NCI-H524 (cell line): Measurements from ENCODE around the gene CEP41.
A peak's percentile ranks its signal among the peaks of the same experiment; 100 is the strongest.

Source experiments
- DNase-seq, 2 experiments: peaks; one replicate each; lab custom pipeline; 2025; lab: John Stamatoyannopoulos, UW

The CEP41 gene, protein sequence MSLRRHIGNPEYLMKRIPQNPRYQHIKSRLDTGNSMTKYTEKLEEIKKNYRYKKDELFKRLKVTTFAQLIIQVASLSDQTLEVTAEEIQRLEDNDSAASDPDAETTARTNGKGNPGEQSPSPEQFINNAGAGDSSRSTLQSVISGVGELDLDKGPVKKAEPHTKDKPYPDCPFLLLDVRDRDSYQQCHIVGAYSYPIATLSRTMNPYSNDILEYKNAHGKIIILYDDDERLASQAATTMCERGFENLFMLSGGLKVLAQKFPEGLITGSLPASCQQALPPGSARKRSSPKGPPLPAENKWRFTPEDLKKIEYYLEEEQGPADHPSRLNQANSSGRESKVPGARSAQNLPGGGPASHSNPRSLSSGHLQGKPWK

DNA sequence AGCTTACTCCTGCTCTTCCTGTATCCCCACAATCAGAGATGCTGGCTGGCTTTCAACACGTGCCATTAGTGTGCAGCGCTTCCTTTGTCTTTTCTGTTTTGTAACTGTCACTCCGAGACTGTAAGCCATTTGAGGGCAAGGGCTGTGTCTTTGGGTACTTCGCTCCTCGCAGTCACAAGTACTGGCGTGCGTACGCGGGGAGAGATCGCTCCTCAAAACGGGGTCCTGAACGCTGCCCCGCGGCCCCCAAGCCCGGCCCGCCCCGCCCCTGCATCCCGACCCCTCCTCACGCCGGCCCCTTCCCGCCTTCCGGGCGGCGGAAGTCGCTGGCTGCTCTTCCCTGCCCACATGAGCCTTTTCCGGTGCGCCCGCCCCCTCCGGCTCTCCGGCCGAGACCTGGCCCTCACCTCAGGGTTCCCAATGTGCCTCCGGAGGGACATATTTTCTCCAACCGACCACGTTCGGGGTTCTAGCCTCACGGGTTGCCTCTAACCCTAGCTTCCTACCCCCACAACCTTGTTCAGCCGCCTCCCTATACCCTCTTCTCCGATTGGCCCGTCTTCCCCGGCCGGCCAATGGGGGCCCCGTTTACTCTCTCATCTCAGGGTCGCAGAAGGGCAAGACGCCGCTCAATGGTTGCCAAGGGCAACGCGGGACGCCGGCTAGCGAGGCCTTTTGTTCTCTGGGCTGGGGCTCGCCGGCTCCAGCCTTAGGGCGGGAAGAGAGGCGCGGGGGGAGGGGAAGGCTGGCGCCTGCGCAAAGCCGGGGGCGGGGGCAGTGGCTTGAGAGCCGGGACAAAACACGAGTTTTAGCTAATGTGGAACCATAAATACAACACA lies at the start of gene CEP41:
TSS of gene CEP41 (minus strand) at position 490 of the 839 bp plus-strand sequence. CDS start at position 440, 50 bp downstream.
- peak; percentile 98 to 99 for DNase-seq

DNA sequence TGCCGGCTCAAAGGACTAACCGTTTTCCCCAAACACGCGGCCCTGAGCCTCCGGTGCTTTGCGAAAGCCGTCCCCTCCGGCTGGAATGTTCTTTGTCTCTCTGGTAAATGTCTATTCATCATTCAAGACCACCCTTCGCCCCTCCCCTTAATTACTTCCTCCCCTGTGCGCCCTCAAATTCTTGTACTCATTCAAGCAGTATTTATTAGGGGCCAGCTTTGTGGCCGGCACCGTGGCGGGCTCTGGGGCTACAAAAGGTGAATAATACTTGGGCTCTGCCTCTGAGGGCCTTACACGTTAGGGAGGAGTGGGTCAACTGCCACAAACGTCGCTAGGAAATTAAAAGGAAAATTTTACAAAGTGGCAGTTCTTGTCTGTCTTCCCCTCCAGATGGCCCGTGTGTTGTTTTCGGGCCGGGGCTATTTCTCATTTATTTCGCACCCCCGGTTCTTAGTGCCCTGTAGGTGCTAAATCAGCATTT lies 49.5 kb upstream of the CEP41 start:
- DNase-seq, result peak; percentile 6 to 51

DNA sequence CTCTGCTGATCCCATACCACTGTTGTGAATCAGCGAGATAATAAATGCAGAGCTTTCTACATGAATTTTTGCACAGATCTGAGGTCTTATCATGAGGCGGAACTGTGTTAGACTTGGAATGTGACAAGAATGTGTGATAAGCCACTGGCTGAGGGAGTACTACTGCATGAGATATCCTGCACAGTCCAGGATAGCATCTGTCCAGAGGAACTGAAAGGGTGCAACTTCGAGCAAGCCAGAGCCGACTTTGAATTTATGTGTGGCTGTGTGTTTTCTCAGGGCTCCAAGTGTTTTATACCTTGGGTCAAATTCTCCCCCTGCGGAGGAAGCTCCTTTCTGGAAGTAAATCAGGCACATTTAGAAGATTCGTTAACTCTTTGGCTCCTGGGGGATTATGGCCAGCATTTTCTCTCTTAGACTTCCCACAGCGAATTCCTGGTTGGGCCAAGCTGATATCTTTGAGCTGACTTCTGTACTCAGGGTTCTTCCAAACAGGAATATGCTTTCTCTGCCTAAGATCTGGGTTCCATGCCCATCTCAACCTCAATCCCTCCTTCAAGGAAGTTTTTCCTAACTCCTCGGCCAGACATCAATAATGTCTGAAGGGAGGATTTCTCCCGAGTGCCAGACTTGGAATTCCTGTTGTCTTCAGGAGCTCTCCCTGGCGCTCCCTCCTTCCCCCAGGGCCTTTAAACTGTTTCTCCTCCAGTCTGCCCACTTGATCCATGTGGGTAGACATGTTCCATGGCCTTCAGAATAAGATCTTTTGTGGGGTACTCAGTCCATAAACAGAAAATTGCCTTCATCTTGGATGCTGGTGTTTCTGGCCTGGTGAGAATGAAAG lies 48.5 kb upstream of the CEP41 start:
- no peak for DNase-seq

DNA sequence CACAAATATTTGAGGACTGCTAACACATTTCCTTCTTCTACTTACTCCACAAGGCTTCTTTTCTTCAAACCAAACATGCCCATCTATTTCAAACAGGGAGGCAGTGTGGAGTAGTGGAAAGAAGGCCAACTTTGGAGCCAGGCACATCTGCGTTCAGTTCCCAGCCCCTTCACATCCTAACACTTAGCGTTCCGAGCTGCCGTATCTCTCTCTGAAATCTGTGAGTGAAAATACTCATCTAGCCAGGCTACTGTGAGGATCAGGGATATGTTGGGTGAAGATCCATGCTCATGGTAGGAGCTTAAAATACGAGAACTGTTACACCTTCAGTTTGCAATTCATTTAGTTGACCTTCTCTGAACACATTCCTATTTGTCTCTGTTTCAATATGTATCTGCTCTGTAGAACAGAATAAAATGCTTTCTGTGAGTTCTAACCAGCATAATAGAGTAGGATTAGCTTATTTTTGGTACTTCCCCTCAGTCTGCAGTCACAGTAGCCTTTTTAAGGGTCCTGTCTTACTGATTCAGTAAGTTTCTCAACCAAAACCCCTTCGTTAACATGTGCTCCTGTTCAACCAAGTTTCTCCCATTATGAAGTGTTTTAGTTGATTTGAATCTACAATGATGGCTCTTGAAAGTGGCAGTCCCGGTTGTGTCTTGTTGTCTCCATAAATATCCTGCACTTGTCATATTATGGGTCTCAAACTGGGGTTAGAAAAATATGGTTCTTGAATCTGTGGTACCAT lies 47.8 kb upstream of the CEP41 start:
- DNase-seq, result no peak

DNA sequence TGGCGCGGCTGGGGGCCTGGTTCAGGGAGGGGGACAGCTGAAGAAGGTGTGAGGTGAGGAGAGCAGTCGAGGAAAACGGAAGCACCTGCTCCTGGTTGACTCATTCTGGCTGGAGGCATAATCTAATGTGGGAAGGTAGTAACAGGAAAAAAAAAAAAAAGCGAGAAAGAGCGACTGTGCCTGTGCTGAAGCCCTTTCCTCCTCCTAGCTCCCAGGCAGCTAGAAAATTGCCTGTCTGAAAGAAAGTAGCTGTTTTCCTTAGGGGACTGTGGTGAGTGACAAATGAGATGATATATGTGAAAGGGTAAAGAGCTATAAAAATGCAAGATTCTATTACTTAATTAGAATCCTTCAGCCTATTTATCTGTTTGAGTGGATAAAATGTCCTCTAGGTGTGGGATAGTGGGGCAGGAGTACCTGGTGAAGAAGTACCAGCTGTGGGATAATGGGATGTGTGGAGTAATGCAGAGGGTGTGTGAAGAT lies 46.2 kb upstream of the CEP41 start:
- DNase-seq, result peak in 1 of 2 experiments; percentile 12

DNA sequence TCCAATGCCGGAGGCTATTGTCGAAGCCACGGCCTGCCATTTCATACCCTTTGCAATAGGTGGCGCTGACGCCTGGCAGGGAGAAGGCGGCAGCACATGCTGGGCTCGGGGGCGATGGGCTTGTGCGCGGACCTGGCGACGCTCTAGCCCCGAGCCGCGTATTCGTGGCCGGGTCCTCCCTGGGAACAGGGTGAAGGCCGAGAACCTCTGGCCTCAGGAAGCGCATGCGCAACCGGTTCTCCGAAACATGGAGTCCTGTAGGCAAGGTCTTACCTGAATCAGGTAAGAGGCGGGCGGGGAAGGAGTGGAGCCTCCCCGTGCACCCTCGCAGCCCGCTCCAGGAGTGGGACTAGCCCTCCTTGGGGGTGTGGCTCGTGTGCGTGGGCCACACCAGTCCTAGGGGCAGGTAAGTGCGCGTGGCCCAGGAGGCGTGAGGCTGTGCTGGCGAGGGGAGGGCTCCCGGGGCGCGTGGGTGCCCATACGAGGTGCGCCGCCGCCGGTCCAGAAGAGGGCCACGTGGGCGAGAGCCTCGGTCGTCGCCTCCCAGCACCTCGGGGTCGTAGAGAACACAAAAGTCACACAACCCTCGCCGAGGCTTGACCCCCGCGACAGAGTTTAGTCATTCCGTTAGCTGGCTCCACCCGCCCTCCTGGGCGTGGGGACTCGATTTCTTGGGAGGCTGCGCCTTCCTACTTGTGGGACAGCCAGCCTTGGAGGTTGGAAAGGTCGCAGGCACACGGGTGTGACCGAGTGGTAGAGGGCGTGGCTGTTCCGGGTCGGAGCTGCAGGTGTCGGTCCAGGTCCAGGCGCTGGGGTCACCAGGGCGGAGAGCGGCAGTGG lies 45.5 kb upstream of the CEP41 start:
- peak; percentile 81 to 93 for DNase-seq

DNA sequence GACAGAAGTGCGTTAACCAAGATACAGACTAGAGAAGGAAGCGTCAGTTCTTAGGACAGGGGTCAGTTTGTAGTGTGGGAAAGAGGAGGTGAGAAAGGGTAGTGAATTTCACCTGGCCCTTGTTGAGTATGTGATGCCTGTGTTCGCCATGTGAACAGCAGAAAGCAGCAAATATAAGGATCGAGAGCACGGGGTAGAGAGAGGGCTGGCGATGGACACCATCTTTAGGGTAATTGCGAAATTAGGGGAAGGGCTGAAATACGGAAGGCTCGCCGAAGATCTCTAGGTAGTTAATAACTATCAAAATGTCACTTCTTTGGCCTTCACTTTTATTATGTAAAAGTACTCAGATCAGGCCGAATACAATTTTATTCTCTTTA lies 44.9 kb upstream of the CEP41 start:
- no peak for DNase-seq

DNA sequence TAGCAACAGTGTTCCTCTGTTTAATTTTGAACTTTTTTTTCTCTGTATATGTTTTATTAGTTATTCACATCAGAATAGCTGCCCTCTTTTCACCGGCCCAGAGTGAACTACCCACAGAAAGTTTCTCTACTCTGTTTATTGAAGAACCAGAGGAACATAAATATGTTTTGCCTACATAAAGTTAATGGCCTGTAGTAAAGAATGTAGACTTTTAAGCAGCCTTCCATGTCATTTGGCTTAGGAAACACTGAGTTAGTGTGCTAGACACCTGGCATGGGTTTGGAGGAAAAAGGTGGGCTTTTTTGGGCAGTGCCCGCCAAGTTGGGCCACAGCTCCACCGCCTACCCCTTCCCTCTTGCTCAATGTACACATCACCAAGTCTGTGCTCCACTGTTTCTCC lies 42.2 kb upstream of the CEP41 start:
- no peak for DNase-seq

DNA sequence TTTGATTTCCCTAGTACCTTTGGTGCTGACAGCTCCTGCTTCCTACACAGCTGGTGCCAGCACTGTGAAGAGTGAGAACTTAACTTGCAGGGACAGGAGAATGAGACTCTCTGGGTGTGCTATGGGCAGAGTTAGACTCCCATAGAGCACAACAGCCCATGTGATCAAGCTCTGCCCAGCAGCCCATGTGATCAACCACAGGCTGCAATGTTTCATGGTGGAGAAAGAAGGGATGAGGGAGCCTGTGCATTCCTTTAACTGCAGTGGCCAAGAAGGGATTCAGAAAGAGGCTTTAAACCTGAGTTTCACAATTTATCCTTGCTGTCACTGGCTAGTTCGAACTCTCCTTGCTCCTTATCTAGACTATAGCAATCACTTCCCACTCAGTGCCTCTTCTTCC lies 41.1 kb upstream of the CEP41 start:
- DNase-seq, result no peak

DNA sequence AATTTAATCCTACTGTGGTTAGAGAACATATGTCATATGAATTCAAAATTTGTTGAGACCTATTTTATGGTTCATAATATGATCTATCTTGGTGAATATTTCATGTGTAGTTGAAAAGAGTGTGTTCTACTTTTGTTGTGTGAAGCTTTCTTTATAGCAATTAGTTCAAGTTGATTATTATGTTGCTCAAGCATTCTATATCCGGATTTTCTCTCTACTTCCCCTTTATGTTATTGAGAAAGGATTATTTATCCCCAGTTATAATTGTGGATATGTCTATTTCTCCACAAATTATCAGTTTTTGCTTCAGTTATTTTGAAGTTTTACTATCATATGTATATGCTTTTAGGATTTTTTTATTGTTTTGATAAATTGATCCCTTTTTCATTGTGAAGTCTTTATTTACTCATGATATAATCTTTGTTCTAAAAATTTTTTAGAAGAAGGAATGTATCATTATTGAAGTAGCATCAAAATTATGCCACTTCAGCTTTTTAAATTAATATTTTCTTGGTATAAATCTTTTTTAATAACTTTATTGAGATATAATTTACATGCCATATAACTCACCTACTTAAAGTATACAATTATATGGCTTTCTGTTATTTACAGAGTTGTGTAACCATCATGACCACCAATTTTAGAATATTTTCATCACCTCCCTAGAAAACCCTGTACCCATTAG lies 39.0 kb upstream of the CEP41 start:
- DNase-seq, result no peak

DNA sequence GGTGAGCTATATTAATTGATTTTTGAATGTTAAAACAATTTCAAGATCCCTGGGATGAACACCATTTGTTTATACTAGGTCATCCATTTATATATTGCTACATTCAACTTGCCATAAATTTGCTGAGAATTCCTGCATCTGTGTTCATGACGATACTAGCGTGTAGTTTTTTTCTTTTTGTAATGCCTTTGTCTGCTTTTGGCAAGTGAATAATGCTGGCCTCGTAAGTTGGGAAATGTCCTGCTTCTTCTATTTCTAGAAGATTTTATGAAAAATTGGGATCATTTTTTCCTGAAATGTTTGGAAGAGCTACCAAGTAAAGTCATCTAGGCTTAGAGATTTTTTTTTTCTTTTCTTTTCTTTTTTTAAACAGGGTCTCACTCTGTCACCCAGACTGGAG lies 38.2 kb upstream of the CEP41 start:
- DNase-seq, result no peak

DNA sequence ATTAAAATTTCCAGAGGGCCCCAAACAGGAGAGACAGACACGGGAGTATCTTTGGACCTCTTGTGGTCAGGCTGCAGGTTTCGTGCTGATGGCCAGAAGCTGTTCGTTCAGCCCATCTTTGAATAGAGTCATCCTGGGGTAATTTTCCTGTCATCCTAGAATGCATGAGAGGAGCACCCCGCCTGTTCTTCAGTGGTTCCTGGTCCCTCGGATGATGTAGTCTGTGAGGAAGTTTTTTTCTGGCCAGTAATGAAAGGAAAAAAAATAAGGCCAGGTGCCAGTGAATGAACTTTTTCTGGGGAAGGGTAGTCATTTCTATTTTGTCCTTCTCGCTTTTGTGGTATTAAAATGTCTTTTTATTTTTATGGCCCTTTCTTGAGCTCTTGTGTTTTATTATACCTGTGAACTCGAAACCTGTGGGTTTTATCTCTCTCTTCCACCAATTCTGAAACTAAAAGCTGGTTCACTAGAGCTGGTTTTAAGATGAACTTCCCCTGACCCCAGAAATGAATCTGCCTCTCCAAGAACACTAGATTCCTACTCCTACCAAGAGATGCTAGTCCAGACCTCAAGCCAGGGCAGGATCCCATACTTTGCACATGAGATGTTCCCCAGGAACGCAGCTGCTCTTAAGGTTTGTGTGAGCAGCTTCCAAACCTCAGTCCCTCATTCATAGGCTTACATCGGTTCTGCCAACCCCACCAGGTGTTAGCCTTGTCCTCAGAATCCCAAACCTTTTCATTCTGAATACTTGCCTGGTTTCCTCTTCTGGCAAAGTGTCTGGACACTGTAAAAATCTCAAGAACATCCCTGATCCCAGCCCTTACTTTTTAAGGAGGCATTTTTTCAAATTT lies 35.7 kb upstream of the CEP41 start:
- DNase-seq, result no peak

DNA sequence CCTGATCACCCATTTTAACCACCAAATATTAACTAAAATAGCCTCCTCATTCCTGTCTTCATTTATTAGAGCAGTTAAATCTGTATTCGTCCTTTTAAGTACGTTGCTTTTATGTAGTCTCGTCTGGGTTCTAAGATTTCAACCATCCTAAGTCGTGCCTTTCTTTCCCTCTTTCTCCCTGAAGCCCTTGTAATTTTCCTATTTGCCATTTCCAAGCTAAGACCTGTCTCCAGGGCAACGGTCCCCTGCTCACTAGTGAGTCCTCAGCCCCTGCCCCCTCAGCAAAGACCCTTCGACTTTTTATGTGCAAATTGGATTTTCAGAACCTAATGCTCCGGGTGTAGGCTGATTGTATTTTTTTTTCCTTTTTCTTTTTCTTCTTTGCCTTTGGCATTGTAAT lies 35.0 kb upstream of the CEP41 start:
- peak; percentile 3 to 25 for DNase-seq

DNA sequence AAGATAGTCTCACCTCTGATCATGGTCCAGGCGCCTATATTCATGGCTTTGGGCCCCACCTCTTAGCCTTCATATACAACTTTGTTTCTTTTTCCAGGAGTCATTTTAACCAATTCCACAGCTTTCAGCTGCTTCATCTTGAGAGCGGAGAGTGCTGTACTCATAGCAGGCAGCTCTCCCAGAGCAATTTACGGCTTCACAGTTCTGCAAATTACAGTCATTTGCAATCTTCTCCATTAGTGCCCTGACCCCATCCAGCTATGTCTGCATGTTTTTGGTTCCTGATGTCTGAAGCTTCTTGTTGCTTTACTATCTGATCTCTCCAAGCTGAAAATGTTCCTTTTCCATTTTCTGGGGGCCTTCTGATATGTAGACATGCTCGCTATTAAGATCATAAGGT lies 33.1 kb upstream of the CEP41 start:
- DNase-seq, result no peak

DNA sequence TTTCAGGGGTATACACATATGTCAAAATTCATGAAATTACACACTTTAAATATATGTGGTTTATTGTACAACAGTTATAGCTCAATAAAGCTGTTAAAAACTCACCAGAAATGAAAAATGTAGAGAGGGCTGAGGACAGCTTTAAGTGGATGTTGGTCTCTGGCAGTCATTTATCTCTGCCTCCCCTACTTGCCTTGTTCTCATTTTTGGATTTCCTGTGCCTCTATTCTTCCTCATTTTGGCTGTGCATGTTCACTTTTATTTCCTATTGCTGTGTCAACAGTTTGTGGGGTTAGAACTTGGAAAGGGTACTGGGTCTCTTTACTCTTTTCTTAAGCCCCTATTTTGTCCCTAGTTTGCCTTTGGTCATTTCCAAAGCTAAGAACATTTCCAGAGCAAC lies 32.5 kb upstream of the CEP41 start:
- DNase-seq, result no peak

DNA sequence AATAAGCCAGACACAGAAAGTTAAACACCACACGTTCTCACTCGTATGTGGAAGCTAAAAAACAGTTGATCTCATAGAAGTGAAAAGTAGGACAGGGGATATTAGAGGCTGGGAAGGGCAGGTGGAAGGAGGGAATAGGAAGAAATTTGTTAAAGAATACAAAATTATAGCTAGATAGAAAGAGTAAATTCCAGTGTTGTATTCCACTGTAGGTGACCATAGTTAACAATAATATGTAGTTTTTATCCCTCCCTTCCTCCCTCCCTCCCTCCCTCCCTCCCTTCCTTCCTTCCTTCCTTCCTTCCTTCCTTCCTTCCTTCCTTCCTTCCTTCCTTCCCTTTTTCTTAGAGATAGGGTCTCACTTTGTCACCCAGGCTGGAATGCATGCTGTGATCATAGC lies 31.2 kb upstream of the CEP41 start:
- no peak for DNase-seq

DNA sequence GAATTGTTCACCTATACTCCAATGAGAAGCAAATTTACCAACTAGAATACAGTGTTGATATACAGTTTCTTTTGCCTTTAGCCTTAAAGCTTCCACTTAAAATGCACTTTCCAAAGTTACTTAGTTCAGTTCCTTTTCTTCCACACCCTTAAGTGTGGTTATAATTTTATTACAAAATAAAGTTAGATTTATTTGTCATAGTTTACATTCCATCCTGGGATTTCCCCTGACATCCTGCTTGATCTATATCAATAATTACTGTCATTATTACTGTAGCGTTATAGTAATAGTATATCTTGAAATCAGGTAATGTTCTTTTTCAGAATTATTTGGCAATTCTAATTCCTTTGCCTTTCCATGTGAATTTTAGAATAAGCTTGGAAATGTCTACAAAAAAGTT lies 27.8 kb upstream of the CEP41 start:
- DNase-seq, result no peak

DNA sequence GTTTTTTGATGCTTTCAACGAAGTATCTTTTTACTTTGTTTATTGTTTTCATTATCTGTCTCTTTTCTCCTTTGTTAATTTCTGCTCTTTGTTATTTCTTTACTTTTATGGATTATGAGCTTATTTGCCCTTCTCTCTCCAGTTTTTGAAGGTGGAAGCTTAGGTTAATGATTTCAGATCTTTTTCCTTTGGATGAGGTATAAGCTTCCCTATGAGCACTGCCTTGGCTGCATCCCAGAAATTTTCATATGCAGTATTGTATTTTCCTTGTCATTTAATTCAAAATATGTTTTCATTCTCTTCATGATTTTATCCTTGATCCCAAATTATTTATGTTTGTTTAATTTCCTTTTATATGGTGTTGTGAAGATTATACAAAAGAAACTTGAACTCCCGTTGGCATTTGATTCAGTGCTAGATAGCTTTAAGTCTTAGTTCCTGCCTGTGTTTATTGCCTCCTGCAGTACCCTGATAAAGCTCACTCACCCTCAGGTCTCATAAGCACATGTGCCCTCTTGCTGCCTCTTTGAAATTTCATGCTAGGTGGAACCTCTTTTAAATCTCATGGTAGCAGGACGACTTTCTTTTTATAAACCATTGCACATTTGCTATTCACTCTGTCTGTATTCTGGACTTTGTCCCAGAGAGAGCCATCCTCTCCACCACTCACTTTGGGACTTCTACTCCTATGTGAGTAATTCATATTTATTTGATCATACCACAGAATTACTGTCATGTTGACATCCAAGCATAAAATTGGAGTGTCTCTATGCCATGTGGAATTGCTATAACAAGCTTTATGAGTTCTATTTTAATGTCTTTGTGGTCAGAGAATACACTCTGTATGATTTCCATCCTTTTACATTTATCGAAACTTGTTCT lies 23.0 kb upstream of the CEP41 start:
- DNase-seq, result no peak
